Right lobe of liver (tissue), 6 donors: ENCODE data around the gene CREB5. TPM values are rescaled to one million over a fixed set of nuclear protein-coding genes. Genes with fewer than 3 reads are reported as not detected.

Experiments used
- ATAC-seq, 4 donors: fragments of 200-7000 bp; cut with Tn5 transposase; one replicate each; pipeline ENCODE4 v1.9.1; 2020; ENCODE audit warnings: mild to moderate bottlenecking in 4 of 4, moderate library complexity in 4 of 4
- DNase-seq, 3 donors: peaks; one replicate each; pipeline ENCODE4 v3.0.0-alpha.2; 2020
- H3K27ac ChIP-seq, 3 donors: fragments of 200-600 bp; one replicate each; pipeline ENCODE4 v1.8.0; 2022
- H3K27me3 ChIP-seq, 2 donors: fragments of 200-600 bp; one replicate each; pipeline ENCODE4 v1.8.0; 2022
- H3K36me3 ChIP-seq, 4 donors: fragments of 200-600 bp; sonication (generic) in 1 of 4; one replicate each; pipeline versions ENCODE4 v1.5.1 to v1.8.0; 2017 to 2022; ENCODE audit warnings: control low read depth in 1 of 4
- H3K4me1 ChIP-seq, 4 donors: fragments of 200-600 bp; sonication (generic) in 1 of 4; one replicate each; pipeline versions ENCODE4 v1.5.1 to v1.8.0; 2017 to 2022; ENCODE audit warnings: control low read depth in 1 of 4
- H3K4me3 ChIP-seq, 3 donors: fragments of 200-600 bp; one replicate each; pipeline ENCODE4 v1.8.0; 2022
- H3K9me3 ChIP-seq, 4 donors: fragments of 200-600 bp; sonication (generic) in 1 of 4; one replicate each; pipeline versions ENCODE4 v1.5.1 to v1.8.0; 2017 to 2022; ENCODE audit warnings: control low read depth in 1 of 4
- POLR2A ChIP-seq: fragments of 450-650 bp; IDR thresholded peaks from one replicate; pipeline ENCODE4 v1.6.1; 2017; ENCODE audit warnings: antibody characterized with exemption, mild to moderate bottlenecking
- WGBS: methylation state at CpG from one replicate; pipeline ENCODE4 v1.1.6; 2018; ENCODE audit warnings: low coverage, low lambda C conversion rate; ENCODE audit not compliant: insufficient coverage; ENCODE audit errors: missing lambda C conversion rate; 5-methylcytosine and 5-hydroxymethylcytosine counted together
- intact Hi-C, 2 donors: fragments of 100-400 bp; cut with DNase I; formaldehyde crosslinking; loops; one replicate each; pipeline versions ENCODE4 v1.11.2 to v1.14.1; 2022
- total RNA-seq, 6 experiments: library from RNA; depleted of rRNA in 2 of 6; stranded (reverse); fragments of >200 nt in 2 of 6; fragmentation: NEBNext Ultra II Directional in 3 of 6; extraction: Animal tissue kit (Norgen Biotek cat#: 25700) in 3 of 6; gene quantifications; one replicate each; pipeline versions ENCODE4 v1.1.0 to v1.2.4, GENCODE V29; 2016 to 2023
- TF ChIP-seq, protein P1 (sequence below), 4 donors: fragments of 200-600 bp in 3 of 4; fragments of 450-650 bp in 1 of 4; IDR thresholded peaks; one replicate each; pipeline versions ENCODE4 v1.5.1 to v1.8.0; 2016 to 2022; ENCODE audit warnings: antibody characterized with exemption in 4 of 4, mild to moderate bottlenecking in 2 of 4
- donor health status: DM: no; HTN: yes; CAD: no.
- donor health status: DM: no; HTN: no; CAD: no.
- donor health status: DM: no; HTN: no; CAD: no.
- donor health status: DM: no; HTN: yes; CAD: no.
- donor health status: DM: no; HTN: yes; CAD: no.

Gene CREB5
- total RNA-seq, 6 experiments from 2014 or later, result 0.48 to 6.3 (median 1.4) TPM

- no peak overlapping the region for H3K27ac ChIP-seq
- DNase-seq (no peak), ATAC-seq (peak in 1 of 4 donors; percentile 51)
- H3K4me1 ChIP-seq, result no peaks in the 10 kb centered on the region
- no peak overlapping the region for H3K4me3 ChIP-seq
- no peaks in the 10 kb centered on the region for H3K9me3 ChIP-seq
- H3K36me3 ChIP-seq, result no peaks in the 10 kb centered on the region
- no peaks in the 10 kb centered on the region for H3K27me3 ChIP-seq
- intact Hi-C loops, result no loop called here
- WGBS, result 36% methylated on average over 9 of the region's 9 CpGs
- TF ChIP-seq, protein P1, sequence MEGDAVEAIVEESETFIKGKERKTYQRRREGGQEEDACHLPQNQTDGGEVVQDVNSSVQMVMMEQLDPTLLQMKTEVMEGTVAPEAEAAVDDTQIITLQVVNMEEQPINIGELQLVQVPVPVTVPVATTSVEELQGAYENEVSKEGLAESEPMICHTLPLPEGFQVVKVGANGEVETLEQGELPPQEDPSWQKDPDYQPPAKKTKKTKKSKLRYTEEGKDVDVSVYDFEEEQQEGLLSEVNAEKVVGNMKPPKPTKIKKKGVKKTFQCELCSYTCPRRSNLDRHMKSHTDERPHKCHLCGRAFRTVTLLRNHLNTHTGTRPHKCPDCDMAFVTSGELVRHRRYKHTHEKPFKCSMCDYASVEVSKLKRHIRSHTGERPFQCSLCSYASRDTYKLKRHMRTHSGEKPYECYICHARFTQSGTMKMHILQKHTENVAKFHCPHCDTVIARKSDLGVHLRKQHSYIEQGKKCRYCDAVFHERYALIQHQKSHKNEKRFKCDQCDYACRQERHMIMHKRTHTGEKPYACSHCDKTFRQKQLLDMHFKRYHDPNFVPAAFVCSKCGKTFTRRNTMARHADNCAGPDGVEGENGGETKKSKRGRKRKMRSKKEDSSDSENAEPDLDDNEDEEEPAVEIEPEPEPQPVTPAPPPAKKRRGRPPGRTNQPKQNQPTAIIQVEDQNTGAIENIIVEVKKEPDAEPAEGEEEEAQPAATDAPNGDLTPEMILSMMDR (IDR thresholded peaks at IDR 0.05), result no peak
- TF ChIP-seq POLR2A, result no peak
Observed at GRCh38 chr7:28520074-28521015, 108.0 kb downstream of the CREB5 start.

- no peak for ATAC-seq
- Histone ChIP-seq H3K27me3 (no peaks in the 10 kb centered on the region), H3K9me3 (no peaks in the 10 kb centered on the region), H3K4me3 (no peak overlapping the region), H3K27ac (no peak overlapping the region), H3K36me3 (no peaks in the 10 kb centered on the region), H3K4me1 (no peaks in the 10 kb centered on the region)
- 42% methylated on average over 3 of the region's 3 CpGs for WGBS
- intact Hi-C loops, result no loop called here
- DNase-seq, result no peak
- TF ChIP-seq POLR2A, result no peak
Observed at GRCh38 chr7:28524978-28525377, 112.7 kb downstream of the CREB5 start.

DNA sequence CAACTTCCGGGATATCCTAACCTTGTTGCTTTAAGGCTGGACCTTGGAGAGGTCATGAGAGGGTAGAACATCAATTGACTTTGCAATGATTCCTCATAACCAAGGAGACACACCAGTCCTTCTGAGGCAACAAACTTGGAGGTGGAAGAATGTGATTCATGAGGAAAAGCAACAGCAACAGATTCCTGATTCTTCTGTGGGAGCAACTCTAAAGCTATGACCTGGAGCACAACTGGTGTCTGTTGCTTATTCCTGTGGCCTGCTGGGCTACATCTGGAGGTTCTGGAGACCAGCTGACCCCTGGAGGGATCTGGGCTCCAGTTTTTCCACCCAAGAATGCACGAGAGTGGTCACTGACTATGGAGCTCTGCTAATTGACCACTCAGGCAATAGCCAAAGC is 116.6 kb downstream of the CREB5 start:
- Histone ChIP-seq H3K4me1 (no peaks in the 10 kb centered on the region), H3K9me3 (no peaks in the 10 kb centered on the region), H3K27me3 (no peaks in the 10 kb centered on the region), H3K27ac (no peak overlapping the region), H3K4me3 (no peak overlapping the region), H3K36me3 (no peaks in the 10 kb centered on the region)
- DNase-seq, result no peak
- no peak for ATAC-seq
- WGBS, result 47% methylated on average over 2 of the region's 2 CpGs
- intact Hi-C loops, result no loop called here
- TF ChIP-seq POLR2A, result no peak
- TF ChIP-seq, protein P1 (IDR thresholded peaks at IDR 0.05), result no peak

- no peak overlapping the region for H3K4me3 ChIP-seq
- no peak for ATAC-seq
- H3K27ac ChIP-seq, result no peak overlapping the region
- no peaks in the 10 kb centered on the region for H3K4me1 ChIP-seq
- no peaks in the 10 kb centered on the region for H3K27me3 ChIP-seq
- TF ChIP-seq POLR2A, result no peak
- TF ChIP-seq, protein P1 (IDR thresholded peaks at IDR 0.05), result no peak
- DNase-seq, result no peak
- 56% methylated on average over 2 of the region's 2 CpGs for WGBS
- H3K36me3 ChIP-seq, result no peaks in the 10 kb centered on the region
- H3K9me3 ChIP-seq, result no peaks in the 10 kb centered on the region
- intact Hi-C loops, result no loop called here
Observed at GRCh38 chr7:28529755-28530154, 117.4 kb downstream of the CREB5 start.

DNA sequence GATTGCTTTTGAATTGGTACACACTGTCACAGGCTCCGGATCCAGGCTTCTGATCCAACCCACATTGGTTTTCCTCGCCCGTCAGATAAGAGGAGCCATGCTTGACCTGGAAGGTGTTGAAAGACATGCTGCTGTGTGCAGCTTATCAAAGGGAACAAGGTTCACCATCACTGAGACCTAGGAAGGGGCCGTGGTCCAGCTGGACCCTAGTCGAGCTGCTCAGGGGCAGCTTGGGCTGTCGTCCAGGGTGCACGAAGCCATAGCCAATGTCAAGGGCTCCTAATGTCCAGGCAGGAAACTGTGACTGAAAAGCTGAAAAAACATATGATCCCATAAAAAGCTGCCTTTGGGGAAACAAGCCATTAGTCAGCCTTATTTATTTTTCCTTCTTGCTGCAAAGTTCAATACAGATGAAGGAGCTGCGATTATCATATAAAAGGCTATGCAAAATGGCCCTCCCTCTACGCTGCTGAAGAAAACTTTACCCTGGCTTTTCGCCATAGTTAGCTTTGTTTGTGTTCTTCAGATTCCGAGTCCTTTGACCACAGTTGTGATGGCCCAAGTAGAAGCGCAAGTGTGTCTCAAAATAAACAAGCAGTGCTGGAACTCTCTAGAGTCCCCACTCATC is 118.0 kb downstream of the CREB5 start:
- H3K27me3 ChIP-seq, result no peaks in the 10 kb centered on the region
- intact Hi-C loops, result no loop called here
- no peak overlapping the region for H3K27ac ChIP-seq
- WGBS, result 29% methylated on average over 10 of the region's 12 CpGs
- TF ChIP-seq, protein P1 (IDR thresholded peaks at IDR 0.05), result no peak
- no peak for TF ChIP-seq POLR2A
- no peaks in the 10 kb centered on the region for H3K36me3 ChIP-seq
- H3K9me3 ChIP-seq, result no peaks in the 10 kb centered on the region
- peak in 1 of 3 donors; percentile 22 for DNase-seq
- peak in 3 of 4 donors; percentile 18 to 45 (median 38) for ATAC-seq
- no peaks in the 10 kb centered on the region for H3K4me1 ChIP-seq
- H3K4me3 ChIP-seq, result no peak overlapping the region
